Neural progenitor cell (in vitro differentiated cells): Measurements from ENCODE around the gene SSTR3.

ENCODE experiments used
- CTCF ChIP-seq: fragments of 200-600 bp; sonication (generic); IDR thresholded peaks from 2 replicates; pipeline ENCODE4 v1.5.1; 2017; ENCODE audit warnings: antibody characterized with exemption, mild to moderate bottlenecking
- EZH2 ChIP-seq: fragments of 200-600 bp; sonication (generic); IDR thresholded peaks from 2 replicates; pipeline ENCODE4 v1.6.1; 2017; ENCODE audit warnings: antibody characterized with exemption, mild to moderate bottlenecking, moderate library complexity

- TF ChIP-seq CTCF (no peak), EZH2 (no peak)
Observed at GRCh38 chr22:37212174-37212906, at the start of gene SSTR3.
